GM21526 (cell line): ENCODE results near the gene STX1A.
"Not testable (repeated sequence)": the region's sequence is repeated elsewhere in the genome, so short reads cannot be mapped to it uniquely, and the experiment has no call there.

Source experiments
- ATAC-seq: cut with Tn5 transposase; IDR thresholded peaks from one replicate; pipeline ENCODE4 v1.9.1; 2021; ENCODE audit warnings: moderate library complexity; ENCODE audit not compliant: unreplicated experiment, low FRiP score

The STX1A gene

GRCh38 chr7:73737491-73738219 is 18.2 kb upstream of the STX1A start:
- ATAC-seq = no peak

- ATAC-seq = no peak
These were observed 17.4 kb upstream of the STX1A start for GRCh38 chr7:73736885-73737284.

- ATAC-seq = no peak
These were observed 16.0 kb upstream of the STX1A start for GRCh38 chr7:73735528-73735905.

GRCh38 chr7:73734619-73735527 is 15.4 kb upstream of the STX1A start:
- ATAC-seq = peak; percentile 41

DNA sequence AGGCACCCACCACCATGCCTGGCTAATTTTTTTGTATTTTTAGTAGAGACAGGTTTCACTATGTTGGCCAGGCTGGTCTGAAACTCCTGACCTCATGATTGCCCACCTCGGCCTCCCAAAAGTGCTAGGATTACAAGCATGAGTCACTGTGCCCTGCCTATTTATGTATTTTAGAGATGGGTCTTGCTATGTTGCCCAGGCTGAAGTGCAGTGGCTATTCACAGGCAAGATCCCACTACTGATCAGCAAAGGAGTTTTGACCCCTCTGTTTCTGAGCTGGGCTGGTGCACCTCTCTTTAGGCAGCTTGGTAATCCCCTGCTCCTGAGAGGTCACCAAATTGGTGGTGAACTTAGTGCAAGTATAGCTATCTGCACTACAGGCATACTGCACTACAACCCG is 12.9 kb upstream of the STX1A start:
- no peak for ATAC-seq

GRCh38 chr7:73730485-73730884 is 11.0 kb upstream of the STX1A start:
- ATAC-seq = no peak

- ATAC-seq = no peak
These were observed 9.1 kb upstream of the STX1A start for GRCh38 chr7:73728551-73728950.

- no peak for ATAC-seq
These were observed 8.5 kb upstream of the STX1A start for GRCh38 chr7:73727952-73728351.

DNA sequence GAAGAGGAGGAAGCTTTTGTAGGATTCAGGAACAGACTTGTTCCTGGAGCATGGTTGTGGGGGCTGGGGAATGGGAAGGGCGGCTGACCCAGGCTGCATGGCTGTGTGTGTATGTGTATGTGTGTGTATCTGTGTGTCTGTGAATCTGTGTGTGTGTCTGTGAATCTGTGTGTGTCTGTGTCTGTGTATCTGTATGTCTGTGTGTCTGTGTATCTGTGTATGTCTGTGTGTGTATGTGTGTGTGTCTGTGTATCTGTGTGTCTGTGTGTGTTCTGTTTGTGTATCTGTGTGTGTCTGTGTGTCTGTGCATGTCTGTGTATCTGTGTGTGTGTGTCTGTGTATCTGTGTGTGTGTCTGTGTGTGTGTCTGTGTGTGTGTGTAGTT is 6.6 kb upstream of the STX1A start:
- no peak for ATAC-seq

GRCh38 chr7:73723813-73724212 is 4.3 kb upstream of the STX1A start:
- no peak for ATAC-seq

DNA sequence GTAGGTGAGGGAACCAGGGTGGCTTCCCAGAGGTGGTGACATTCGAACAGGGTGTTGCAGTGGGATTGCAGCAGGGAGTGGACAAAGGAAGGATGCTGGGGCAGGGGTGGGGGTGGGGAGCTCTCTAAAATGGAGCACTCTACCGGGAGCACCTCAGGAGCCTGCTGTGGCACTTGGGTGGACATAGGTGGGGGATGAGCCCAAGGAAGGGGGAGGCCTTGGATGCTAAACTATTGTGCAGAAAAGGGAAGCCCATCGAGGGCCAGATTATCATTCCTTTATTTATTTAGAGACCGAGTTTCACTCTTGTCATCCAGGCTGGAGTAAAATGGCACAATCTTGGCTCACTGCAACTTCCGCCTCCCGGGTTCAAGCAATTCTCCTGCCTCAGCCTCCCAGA is 3.3 kb upstream of the STX1A start:
- ATAC-seq = no peak

GRCh38 chr7:73722182-73722581 is 2.7 kb upstream of the STX1A start:
- ATAC-seq = not testable (repeated sequence)

DNA sequence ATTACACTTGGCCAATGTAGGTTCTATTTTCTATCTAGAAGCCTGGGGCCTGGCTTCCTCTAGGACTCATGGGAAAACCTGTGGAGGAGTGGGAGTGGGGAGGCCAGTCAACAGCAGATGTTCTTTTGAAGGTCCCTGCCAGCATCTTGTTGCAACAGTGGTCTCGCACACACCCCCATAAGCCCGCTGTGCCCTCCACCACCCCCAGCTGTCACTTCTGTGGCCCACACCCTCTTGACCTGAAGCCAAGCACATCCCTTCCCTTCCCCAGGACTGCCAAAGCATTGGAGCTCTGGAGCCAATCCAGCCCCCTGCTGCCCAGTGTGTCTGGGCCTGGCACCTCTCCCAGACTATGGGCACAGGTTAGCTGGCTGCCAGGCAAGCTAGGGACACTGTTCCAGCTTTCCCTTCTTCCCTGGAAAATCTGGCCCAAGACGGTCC is 1.9 kb upstream of the STX1A start:
- ATAC-seq = no peak

DNA sequence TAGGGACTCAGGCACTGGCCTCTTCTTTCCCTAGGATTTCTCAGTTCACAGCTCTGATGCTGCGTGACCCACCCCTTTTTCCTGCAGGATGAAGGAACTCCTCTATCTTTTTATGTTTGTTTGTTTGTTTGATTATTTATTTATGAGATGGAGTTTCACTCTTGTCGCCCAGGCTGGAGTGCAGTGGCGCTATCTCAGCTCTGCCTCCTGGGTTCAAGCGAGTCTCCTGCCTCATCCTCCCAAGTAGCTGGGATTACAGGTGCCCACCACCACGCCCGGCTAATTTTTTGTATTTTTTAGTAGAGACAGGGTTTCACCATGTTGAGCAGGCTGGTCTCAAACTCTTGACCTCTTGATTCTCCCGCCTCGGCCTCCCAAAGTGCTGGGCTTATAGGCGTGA is 974 bp upstream of the STX1A start:
- ATAC-seq = not testable (repeated sequence)

DNA sequence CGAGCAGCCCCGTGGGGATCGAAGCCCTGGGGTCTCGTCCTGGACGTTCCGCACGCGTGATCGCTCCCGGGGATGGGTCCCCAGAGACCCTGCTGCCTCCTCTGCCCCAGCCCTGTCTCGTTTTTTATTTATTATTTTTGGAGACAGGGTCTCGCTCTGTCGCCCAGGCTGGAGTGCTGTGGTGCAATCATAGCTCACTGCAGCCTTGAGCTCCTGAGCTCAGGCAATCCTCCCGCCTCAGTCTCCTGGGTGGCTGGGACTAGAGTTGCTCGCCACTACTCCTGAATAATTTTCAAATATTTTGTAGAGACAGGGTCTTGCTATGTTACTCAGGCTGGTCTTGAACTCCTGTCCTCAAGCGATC is 319 bp upstream of the STX1A start:
- peak; percentile 7 for ATAC-seq

DNA sequence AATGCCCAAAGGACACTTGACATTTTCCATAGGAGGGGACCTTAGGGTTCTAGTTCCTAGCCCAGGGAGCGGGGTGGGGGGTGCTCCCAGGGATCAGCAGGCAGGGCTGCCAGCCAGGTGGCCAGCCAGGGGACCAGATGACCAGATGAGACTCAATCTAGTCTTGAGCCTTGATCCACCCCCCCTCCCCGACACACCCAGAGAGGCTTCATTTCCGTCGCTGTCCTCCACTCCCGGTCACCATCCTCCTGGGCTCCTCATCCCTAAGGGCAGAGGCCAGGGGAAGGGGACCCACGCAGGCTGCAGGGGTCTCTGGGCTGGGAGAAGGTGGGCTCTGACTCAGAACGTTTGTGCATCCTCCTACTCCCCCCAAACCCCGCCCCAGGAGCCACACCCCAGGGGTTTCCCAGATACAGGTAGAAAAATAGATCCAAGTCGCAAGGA is 1.0 kb downstream of the STX1A start:
- no peak for ATAC-seq

GRCh38 chr7:73717991-73718405 is 1.5 kb downstream of the STX1A start:
- ATAC-seq = no peak

DNA sequence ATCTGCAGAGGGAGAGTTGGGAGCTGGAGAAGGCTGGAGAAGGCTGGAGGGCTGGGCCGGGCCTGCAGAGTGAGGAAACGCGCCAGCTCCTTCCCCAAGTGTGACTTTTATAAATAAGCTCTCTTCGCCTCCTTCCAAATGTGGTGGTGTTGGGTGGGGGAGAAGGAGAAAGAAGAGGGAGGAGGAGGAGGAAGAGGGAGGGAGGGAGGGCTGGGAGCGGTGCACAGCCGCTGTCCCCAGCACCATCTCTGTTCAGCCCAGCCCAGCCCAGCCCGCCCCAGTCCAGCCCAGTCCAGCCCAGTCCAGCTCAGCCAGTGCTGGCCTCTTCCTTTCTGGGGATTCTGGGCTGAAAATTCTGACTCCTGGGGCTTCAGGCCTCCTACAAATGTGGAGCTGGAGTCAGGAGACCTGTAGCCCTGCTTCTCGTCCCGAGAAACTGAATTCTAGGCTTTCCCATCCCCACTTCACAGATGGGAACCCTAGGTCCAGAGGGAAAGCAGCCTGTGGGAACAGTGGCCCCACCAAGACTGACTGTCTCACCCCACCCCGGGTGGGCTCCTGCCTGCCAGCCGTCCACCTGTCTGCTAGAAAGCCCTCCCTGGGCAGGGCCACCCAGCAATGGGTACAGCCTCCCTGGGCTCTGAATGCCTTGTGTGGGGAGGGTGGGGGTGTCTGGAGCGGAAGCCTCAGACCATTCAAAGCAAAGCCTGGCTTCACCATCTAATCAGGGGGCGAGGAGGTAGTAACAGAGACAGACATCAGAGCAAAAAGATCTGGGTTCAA is 2.3 kb downstream of the STX1A start:
- ATAC-seq = no peak

DNA sequence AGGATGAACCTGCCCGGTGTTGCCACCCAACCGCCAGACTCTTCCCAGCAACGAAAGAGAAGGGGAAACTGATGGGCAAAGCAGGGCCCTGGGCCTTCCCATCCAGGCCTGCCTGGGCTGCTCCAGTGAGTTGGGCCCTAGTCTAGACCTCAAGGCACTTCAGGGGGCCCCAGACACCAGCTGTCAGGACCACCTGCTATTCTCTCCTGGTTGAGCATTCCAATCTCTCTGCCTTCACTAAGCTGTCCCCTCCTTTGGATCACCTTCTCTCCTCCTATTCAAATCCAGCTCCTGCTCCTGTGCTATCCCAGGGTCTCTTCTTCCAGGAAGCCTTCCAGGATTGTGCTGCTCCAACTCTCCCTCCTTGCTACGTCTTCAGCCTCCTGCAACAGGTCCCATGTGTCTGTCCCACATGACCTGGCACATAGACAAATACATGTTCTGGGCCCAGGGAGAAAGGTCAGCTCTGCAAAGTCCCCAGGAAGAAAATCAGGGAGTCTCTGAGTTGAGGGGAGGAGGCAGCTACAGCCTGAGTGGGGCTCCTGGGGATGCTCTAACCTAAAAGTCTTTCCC is 3.1 kb downstream of the STX1A start:
- no peak for ATAC-seq

DNA sequence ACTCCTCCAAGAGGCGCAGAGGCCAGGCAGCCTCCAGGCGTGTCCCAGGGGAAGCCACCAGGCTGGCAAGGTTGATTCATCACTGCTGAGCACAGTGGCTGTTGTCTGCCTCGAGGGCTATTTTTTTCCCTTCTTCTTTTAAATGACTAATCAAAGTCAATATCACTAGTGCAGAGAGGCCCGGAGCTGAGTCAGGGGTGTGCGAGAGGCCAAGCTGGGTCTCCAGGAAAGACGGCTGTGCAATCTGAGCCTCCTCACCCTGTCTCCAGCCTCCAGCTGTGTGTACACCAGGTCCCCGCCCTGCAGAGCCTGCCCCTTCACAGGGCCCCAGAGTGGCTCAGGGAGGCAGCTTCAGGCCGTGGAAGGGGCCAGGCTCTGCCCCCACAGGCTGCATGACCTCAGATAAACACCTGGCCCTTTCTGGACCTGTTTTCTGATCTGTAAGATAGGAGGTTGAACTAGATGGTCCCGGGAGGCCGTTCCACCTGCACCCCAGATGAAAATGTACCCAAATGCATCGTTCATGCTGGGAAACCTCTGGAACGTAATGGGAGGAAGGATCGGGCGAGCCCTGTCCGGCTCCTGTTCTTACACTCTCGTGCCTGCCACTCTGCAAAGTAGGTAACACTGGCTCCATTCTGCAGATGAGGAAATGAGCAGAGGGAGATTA is 3.7 kb downstream of the STX1A start:
- no peak for ATAC-seq
